Fibroblast of lung (primary cell): Measurements from ENCODE around the gene SURF4. TPM values are rescaled to one million over a fixed set of nuclear protein-coding genes. Genes with fewer than 3 reads are reported as not detected.

Source experiments
- DNase-seq, 2 donors: peaks; one replicate each; pipeline versions ENCODE4 v3.0.0 to v3.0.0-alpha.2; 2010; ENCODE audit warnings: low read depth in 2 of 2
- H2AFZ ChIP-seq: 2 replicates; pipeline ENCODE4 v1.5.1; 2012; ENCODE audit warnings: low read length, control low read depth, inconsistent platforms
- H3K27ac ChIP-seq: 2 replicates; pipeline ENCODE4 v1.5.1; 2011; ENCODE audit warnings: low read length, control low read depth; ENCODE audit not compliant: insufficient read depth
- H3K27me3 ChIP-seq: 2 replicates; pipeline ENCODE4 v1.5.1; 2011; ENCODE audit warnings: mild to moderate bottlenecking, low read length; ENCODE audit not compliant: control insufficient read depth, insufficient read depth
- H3K36me3 ChIP-seq: 2 replicates; pipeline ENCODE4 v1.5.1; 2011; ENCODE audit warnings: low read length; ENCODE audit not compliant: control insufficient read depth, insufficient read depth
- H3K4me1 ChIP-seq: 2 replicates; pipeline ENCODE4 v1.5.1; 2011; ENCODE audit warnings: low read length; ENCODE audit not compliant: control insufficient read depth, insufficient read depth; ENCODE audit errors: extremely low read depth
- H3K4me2 ChIP-seq: 2 replicates; pipeline ENCODE4 v1.5.1; 2011; ENCODE audit warnings: low read length, control low read depth; ENCODE audit not compliant: insufficient read depth; ENCODE audit errors: extremely low read depth
- H3K4me3 ChIP-seq, 4 experiments: fragments of 200-600 bp in 1 of 4; sonication (generic) in 1 of 4; replicated peaks in 1 of 4; 2 replicates each; pipeline ENCODE4 v1.5.1; 2011 to 2016; ENCODE audit warnings: low read length in 4 of 4, low read depth in 3 of 4, mild to moderate bottlenecking in 3 of 4, control low read depth in 2 of 4, inconsistent platforms in 1 of 4, mixed read lengths in 1 of 4; ENCODE audit not compliant: insufficient read depth in 1 of 4; ENCODE audit errors: control extremely low read depth in 1 of 4
- H3K79me2 ChIP-seq: 2 replicates; pipeline ENCODE4 v1.5.1; 2012; ENCODE audit warnings: mild to moderate bottlenecking, low read length, inconsistent platforms; ENCODE audit not compliant: control insufficient read depth, insufficient read depth
- H3K9ac ChIP-seq: 2 replicates; pipeline ENCODE4 v1.5.1; 2011; ENCODE audit warnings: mild to moderate bottlenecking, low read length, control low read depth; ENCODE audit not compliant: insufficient read depth
- H3K9me3 ChIP-seq: 2 replicates; pipeline ENCODE4 v1.5.1; 2012; ENCODE audit warnings: low read depth, low read length; ENCODE audit not compliant: control insufficient read depth, insufficient read depth
- H4K20me1 ChIP-seq: 2 replicates; pipeline ENCODE4 v1.5.1; 2011; ENCODE audit warnings: low read length; ENCODE audit not compliant: control insufficient read depth, insufficient read depth; ENCODE audit errors: extremely low read depth
- EZH2 ChIP-seq: IDR thresholded peaks from 2 replicates; pipeline ENCODE4 v1.5.1; 2012; ENCODE audit warnings: low read length, control low read depth, mild to moderate bottlenecking; ENCODE audit errors: missing control alignments
- polyA plus RNA-seq, 2 donors: library from polyadenylated mRNA; depleted of rRNA in 1 of 2; stranded (reverse) in 1 of 2; unstranded in 1 of 2; fragments of >200 nt; gene quantifications; 2 replicates each; pipeline ENCODE4 v1.2.1, GENCODE V29; 2011 to 2012; ENCODE audit warnings: missing spikeins in 1 of 2
- total RNA-seq: library from RNA; depleted of rRNA; stranded (reverse); fragments of >200 nt; gene quantifications from 2 replicates; pipeline ENCODE4 v1.2.1, GENCODE V29; 2014
- TF ChIP-seq, protein P1 (sequence below), 2 donors: IDR thresholded peaks in 1 of 2; conservative IDR thresholded peaks in 1 of 2; 1 replicate in 1 of 2; 2 replicates in 1 of 2; pipeline ENCODE4 v1.5.1; 2011 to 2012; ENCODE audit warnings: low read length in 2 of 2, control low read depth in 1 of 2, inconsistent platforms in 1 of 2, low read depth in 1 of 2, mild to moderate bottlenecking in 1 of 2

SURF4 gene
- total and polyA plus RNA-seq, 2 donors (not counting 1 experiment from before 2014, with no cell fraction given): 338 to 358 TPM

DNA sequence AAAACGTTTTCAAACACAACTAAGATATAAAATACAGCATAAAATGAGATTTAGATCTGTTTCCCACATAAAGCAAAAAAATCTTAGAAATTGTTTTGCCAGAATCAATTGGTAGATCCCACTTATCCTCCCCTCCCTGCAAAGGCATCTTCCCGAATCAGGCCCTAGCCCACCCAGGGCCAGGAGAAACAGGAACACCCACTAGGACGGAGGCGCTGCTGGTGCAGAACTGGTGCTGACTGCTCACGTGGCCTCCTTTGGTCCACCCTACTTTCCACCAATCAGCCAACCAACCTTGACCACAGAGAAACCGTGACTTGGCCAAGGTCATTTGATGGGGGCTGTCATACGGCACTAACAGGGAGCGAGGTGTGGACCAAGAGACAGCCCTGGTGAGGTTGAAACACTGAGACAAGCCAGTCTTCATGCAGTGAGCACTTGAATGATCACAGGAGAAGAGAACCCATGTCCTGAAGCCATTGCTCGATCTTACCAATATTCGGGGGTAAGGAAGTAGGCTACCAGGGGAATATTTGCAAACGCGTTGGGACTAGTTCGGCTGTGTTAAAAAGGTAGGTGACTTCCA, 14.3 kb downstream of the SURF4 start:
- no peak for TF ChIP-seq EZH2
- Histone ChIP-seq H3K9me3 (no peaks in the 10 kb centered on the region), H3K9ac (no peak overlapping the region), H4K20me1 (no peaks in the 10 kb centered on the region), H2AFZ (no peak overlapping the region), H3K4me3 (no peak overlapping the region), H3K4me2 (no peak overlapping the region), H3K4me1 (peaks cover 6% of the 10 kb centered on the region), H3K36me3 (peaks cover 45% of the 10 kb centered on the region), H3K27me3 (no peaks in the 10 kb centered on the region), H3K79me2 (peaks cover 37% of the 10 kb centered on the region), H3K27ac (no peak overlapping the region)
- DNase-seq: no peak

DNA sequence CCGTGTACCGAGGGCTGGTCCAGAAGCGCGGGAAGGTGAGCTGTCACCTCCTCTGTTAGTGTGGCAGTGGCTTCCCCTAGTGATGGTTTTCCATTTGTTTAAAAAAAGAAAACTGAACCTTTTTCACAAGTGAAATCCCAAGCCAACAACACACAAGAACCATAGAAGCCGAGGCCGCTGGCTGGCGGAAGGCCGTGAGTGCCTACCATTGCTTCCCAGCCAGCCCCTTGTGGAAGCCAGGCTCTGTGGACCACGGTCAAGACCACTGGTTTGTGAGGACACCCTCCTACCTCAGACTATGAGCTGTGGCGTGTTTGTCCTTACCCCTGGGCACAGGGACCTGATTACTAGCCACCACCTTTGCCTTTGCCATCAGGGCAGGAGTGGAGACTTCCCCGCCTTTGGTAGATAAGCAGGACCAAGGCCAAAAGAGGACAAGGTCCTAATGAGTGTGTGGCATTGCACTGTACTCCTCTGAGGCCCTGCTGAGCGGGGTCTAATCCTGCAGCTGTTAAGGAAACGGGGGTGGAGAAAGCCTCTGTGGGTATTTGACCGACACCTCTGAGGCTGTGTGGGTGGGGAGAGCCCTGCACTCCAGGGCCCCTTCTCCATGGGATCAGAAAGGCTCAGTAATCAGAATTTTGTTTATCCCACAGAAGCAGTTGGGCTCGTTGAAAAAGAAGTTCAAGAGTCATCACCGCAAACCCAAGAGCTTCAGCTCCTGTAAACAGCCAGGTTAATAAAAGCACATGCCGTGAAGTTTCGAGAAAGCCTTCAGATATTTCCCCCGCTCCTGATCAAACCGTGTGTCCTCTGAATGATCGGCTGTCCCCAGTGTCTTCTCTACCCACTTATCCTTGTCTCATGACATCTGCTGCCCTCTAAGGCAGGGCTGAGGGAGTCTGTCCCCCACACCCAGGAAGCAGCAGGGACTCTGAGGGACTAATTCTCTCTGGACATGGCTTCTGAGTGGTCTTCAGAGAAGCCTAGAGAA, 15.2 kb downstream of the SURF4 start:
- peaks cover 37% of the 10 kb centered on the region for H3K36me3 ChIP-seq
- H3K79me2 ChIP-seq: peaks cover 31% of the 10 kb centered on the region
- no peak overlapping the region for H2AFZ ChIP-seq
- H3K4me1 ChIP-seq: peaks cover 6% of the 10 kb centered on the region
- H3K9me3 ChIP-seq: no peaks in the 10 kb centered on the region
- no peak overlapping the region for H3K9ac ChIP-seq
- no peak overlapping the region for H3K27ac ChIP-seq
- no peak for TF ChIP-seq EZH2
- TF ChIP-seq, protein P1, sequence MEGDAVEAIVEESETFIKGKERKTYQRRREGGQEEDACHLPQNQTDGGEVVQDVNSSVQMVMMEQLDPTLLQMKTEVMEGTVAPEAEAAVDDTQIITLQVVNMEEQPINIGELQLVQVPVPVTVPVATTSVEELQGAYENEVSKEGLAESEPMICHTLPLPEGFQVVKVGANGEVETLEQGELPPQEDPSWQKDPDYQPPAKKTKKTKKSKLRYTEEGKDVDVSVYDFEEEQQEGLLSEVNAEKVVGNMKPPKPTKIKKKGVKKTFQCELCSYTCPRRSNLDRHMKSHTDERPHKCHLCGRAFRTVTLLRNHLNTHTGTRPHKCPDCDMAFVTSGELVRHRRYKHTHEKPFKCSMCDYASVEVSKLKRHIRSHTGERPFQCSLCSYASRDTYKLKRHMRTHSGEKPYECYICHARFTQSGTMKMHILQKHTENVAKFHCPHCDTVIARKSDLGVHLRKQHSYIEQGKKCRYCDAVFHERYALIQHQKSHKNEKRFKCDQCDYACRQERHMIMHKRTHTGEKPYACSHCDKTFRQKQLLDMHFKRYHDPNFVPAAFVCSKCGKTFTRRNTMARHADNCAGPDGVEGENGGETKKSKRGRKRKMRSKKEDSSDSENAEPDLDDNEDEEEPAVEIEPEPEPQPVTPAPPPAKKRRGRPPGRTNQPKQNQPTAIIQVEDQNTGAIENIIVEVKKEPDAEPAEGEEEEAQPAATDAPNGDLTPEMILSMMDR (conservative IDR thresholded peaks at IDR 0.05 in 1 of 2, IDR thresholded peaks at IDR 0.05 in 1 of 2; ENCODE audit: low read depth in 1 of 2, low read length in 2 of 2): no peak
- no peak overlapping the region for H3K4me3 ChIP-seq
- no peaks in the 10 kb centered on the region for H4K20me1 ChIP-seq
- H3K27me3 ChIP-seq: no peaks in the 10 kb centered on the region
- no peak for DNase-seq
- no peak overlapping the region for H3K4me2 ChIP-seq

DNA sequence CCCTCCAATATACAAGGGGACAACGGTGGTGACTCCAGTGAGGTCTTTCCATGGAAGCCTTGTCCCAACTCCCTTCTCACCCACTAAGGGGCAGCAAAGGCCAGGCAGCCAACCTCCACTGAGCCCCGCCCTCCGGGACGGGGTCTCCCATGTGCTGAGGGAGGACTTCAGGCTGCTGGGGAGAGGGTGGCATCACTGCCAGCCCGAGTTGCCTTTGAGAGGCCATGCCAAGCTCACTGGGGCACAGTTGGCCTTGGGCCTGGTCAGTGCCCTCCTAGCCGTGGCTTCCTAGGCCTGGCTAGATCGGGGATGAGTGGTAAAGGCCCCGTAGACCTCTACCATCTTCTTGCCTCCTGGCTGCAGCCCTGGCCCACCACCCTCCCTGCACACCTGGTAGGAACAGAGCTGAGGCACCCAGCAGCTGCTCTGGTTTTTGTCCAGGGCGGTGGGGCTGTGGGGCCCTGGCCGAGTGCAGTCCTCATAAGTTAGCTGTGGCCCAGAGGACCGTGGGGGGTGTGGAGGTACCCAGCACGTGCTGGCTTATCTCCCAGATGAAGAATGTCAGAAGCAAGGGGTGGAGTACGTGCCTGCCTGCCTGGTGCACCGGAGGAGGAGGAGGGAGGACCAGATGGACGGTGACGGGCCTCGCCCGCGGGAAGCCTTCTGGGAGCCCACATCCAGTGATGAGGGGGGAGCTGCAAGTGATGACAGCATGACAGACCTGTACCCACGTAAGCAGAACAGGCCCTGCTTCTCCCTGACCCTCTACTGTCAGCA, 16.3 kb downstream of the SURF4 start:
- Histone ChIP-seq H4K20me1 (no peaks in the 10 kb centered on the region), H3K79me2 (peaks cover 22% of the 10 kb centered on the region), H2AFZ (no peak overlapping the region), H3K9ac (no peak overlapping the region), H3K4me1 (peaks cover 6% of the 10 kb centered on the region), H3K36me3 (peaks cover 34% of the 10 kb centered on the region), H3K4me3 (no peak overlapping the region), H3K4me2 (no peak overlapping the region), H3K27me3 (no peaks in the 10 kb centered on the region), H3K27ac (no peak overlapping the region), H3K9me3 (no peaks in the 10 kb centered on the region)
- TF ChIP-seq, protein P1 (conservative IDR thresholded peaks at IDR 0.05 in 1 of 2, IDR thresholded peaks at IDR 0.05 in 1 of 2; ENCODE audit: low read depth in 1 of 2, low read length in 2 of 2): peak; percentile 18 to 25
- no peak for TF ChIP-seq EZH2
- no peak for DNase-seq
